Fibroblast of villous mesenchyme (primary cell): ENCODE data around the gene PDE4D. TPM values are rescaled to one million over a fixed set of nuclear protein-coding genes. Genes with fewer than 3 reads are reported as not detected.
"Not testable (repeated sequence)": the region's sequence is repeated elsewhere in the genome, so short reads cannot be mapped to it uniquely, and the experiment has no call there.

ENCODE experiments used
- DNase-seq: peaks from one replicate; pipeline ENCODE4 v3.0.0-alpha.2; 2010; ENCODE audit warnings: low read depth
- H3K4me3 ChIP-seq: 2 replicates; pipeline ENCODE4 v1.5.1; 2011; ENCODE audit warnings: low read depth, mild to moderate bottlenecking, low read length
- total RNA-seq: library from RNA; depleted of rRNA; stranded (reverse); fragments of >200 nt; gene quantifications from 2 replicates; pipeline ENCODE4 v1.2.3, GENCODE V29; 2012
- TF ChIP-seq, protein P1 (sequence below): IDR thresholded peaks from 2 replicates; pipeline ENCODE4 v1.5.1; 2012; ENCODE audit warnings: low read depth, mild to moderate bottlenecking, low read length; ENCODE audit not compliant: insufficient read depth

PDE4D gene
- total RNA-seq, 1 donor: 6.0 TPM

DNA sequence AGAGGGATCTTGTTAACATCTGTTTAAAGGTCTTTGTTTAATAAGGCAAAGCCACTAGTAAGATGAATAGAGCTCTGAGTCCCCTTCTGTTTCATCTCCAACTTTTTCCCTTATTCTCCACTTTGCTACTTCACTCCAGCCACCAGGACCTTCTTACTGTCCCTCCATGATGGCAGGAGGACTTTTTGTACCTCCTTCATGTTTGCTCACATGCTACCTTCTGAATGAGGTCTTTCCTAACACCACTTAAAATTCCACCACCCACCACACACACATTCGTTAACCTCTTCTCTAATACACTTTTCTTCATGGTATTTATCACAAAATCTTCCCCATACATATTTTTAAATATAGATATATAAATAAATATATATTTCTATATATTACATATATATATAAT lies 501.9 kb downstream of the PDE4D start:
- H3K4me3 ChIP-seq: no peak overlapping the region
- DNase-seq: no peak
- TF ChIP-seq, protein P1, sequence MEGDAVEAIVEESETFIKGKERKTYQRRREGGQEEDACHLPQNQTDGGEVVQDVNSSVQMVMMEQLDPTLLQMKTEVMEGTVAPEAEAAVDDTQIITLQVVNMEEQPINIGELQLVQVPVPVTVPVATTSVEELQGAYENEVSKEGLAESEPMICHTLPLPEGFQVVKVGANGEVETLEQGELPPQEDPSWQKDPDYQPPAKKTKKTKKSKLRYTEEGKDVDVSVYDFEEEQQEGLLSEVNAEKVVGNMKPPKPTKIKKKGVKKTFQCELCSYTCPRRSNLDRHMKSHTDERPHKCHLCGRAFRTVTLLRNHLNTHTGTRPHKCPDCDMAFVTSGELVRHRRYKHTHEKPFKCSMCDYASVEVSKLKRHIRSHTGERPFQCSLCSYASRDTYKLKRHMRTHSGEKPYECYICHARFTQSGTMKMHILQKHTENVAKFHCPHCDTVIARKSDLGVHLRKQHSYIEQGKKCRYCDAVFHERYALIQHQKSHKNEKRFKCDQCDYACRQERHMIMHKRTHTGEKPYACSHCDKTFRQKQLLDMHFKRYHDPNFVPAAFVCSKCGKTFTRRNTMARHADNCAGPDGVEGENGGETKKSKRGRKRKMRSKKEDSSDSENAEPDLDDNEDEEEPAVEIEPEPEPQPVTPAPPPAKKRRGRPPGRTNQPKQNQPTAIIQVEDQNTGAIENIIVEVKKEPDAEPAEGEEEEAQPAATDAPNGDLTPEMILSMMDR: no peak

DNA sequence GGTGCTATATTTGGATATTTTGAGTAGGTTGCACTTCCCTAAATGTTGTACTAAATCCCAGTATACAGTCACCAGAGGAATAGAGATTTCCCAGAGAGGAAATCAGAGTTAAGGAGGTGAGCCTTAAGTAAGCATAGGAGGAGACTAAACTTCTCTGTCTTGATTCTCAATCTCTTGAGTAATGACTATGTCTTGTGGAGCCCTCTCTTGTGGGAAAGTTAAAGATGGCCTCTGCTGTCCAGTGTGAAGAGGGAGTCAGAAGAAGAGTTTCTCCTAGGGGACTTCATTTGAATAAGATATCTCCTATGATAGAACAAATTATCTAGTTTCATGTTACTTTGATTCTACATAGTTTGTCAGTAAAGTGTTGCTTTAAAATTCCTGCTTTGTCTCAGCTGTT lies 502.5 kb downstream of the PDE4D start:
- no peak overlapping the region for H3K4me3 ChIP-seq
- DNase-seq: no peak
- TF ChIP-seq, protein P1: no peak

DNA sequence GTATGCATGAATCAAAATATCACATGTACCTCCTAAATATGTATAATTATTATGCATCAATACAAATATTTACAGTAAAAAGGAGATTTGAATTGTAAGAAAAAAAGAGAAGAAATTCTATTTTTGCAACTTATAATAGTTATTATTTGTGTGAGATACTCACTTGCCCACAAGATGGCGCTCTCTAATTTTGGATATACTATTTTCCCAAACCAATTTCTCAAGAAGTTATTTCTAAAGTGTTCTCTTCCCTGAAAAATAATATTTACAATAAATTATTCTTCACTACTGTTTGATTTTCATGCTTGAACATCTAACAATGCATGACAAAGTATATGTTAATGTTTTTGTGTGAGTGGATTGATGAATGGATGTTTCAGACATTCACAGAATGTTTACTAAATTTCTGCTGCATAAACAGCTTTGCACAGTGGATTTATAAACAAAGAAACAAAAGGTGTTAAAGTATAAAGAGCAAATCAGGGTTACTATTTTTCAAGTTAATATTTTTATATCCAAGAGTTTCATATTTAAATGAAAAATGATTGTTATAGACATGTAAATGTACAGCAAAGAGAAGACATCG lies 503.4 kb downstream of the PDE4D start:
- peak; percentile 48 for DNase-seq
- TF ChIP-seq, protein P1: peak; percentile 58
- H3K4me3 ChIP-seq: no peak overlapping the region

DNA sequence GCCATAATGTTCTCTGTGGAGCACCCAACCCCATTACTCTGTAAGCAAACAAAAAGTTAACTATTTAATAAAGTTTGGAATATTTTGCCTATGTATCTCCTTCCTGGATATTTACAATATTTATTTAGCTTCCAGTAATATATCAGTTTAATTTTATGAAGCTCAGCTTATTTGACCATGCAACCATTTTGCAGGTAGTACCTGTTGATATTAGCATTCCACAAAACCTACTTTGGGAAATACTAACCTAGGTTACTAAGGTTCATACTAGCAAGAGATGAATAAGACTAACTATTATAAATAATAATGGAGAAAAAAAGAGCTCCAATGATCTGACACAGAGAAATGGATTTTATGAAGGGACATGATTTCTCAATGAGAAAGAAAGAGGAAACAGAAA lies 506.4 kb downstream of the PDE4D start:
- no peak for DNase-seq

DNA sequence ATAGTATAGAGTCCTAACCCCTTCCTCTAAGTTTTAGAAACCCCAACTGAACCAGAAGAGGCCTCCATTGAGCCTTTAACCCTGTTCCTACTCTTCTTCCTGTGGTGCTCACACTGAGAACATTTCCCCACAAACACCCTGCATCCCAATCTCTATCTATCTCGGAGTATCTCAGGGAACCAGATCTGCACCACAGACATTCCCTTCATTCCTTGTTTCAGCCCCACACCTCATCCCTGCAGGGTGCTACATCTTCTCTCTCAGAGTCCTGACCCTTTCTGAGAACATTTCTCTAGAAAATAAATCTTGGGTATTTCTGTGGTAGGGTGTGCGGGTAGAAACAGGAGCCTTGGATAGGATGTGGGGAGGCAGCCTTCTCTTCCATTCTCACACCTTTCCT lies 507.8 kb downstream of the PDE4D start:
- DNase-seq: no peak
- TF ChIP-seq, protein P1: no peak
- H3K4me3 ChIP-seq: no peak overlapping the region

More for the DNA sequence above, 506.4 kb downstream of the PDE4D start:
- no peak overlapping the region for H3K4me3 ChIP-seq
- TF ChIP-seq, protein P1: no peak

DNA sequence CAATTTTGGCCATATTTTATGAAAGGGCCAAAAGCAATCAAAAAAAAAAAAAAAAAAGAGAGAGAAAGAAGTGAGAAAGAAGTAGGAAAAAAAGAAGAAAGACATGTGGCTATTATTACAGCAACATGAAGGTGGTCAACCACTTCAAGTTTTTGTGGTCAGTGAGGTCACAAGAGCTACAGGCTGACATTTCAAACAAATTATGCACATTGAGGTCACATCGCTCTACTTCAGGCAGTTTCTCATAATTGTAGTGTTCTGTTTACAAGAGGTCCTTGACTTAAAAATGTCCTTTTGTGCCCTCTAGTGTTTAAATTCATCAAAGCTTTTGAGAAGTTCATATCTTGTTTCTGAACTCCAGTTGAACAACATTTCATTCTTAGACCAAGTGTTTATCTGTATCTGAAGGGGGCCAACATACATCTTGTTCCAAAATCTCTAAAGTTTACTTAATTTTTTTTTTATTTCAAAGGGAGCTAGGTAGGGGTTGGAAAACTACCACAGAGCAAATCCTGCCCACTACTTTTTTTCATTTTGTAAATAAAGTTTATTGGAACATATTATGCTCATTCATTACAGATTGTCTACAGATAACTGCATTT lies 513.1 kb downstream of the PDE4D start:
- H3K4me3 ChIP-seq: no peak overlapping the region
- TF ChIP-seq, protein P1: peak; percentile 47
- DNase-seq: peak; percentile 82

DNA sequence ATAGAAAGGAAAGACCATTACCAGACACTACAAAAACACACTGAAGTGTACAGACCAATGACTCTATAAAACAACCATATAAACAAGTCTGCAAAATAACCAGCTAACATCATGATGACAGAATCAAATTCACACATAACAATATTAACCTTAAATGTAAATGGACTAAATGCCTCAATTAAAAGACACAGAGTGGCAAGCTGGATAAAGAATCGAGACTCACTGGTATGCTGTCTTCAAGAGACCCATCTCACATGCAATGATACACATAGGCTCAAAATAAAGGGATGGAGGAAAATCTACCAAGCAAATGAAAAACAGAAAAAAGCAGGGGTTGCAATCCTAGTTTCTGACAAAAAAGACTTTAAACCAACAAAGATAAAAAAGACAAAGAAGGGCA lies 519.5 kb downstream of the PDE4D start:
- not testable (repeated sequence) for H3K4me3 ChIP-seq, DNase-seq
